KMS-11 (cell line): ENCODE data around the gene ARMC5.

Source experiments
- H2AFZ ChIP-seq: fragments of 200-600 bp; sonication (generic); 2 replicates; pipeline ENCODE4 v1.6.1; 2016; ENCODE audit warnings: antibody characterized with exemption, mixed run types, low read depth
- H3K27ac ChIP-seq: fragments of 200-600 bp; sonication (generic); 2 replicates; pipeline ENCODE4 v1.6.1; 2016; ENCODE audit warnings: mild to moderate bottlenecking, mixed run types
- H3K27me3 ChIP-seq: fragments of 200-600 bp; sonication (generic); 2 replicates; pipeline ENCODE4 v1.6.1; 2017; ENCODE audit warnings: mild to moderate bottlenecking, low read depth, mixed run types, moderate library complexity; ENCODE audit not compliant: insufficient read depth
- H3K36me3 ChIP-seq: fragments of 200-600 bp; sonication (generic); 2 replicates; pipeline ENCODE4 v1.6.1; 2017; ENCODE audit warnings: mild to moderate bottlenecking, mixed run types; ENCODE audit not compliant: insufficient read depth
- H3K4me1 ChIP-seq: fragments of 200-600 bp; sonication (generic); 2 replicates; pipeline ENCODE4 v1.6.1; 2016; ENCODE audit warnings: mild to moderate bottlenecking, low read depth, mixed run types; ENCODE audit not compliant: poor library complexity, severe bottlenecking
- H3K4me2 ChIP-seq: fragments of 200-600 bp; sonication (generic); 2 replicates; pipeline ENCODE4 v1.7.0; 2016; ENCODE audit warnings: mild to moderate bottlenecking, mixed run types
- H3K4me3 ChIP-seq: fragments of 200-600 bp; sonication (generic); IDR thresholded peaks from 2 replicates; pipeline ENCODE4 v1.6.1; 2017; ENCODE audit warnings: low read depth, low read length, mixed read lengths; ENCODE audit not compliant: insufficient read depth
- H3K79me2 ChIP-seq: fragments of 200-600 bp; sonication (generic); 2 replicates; pipeline ENCODE4 v1.6.1; 2016; ENCODE audit warnings: low read depth, mixed run types; ENCODE audit not compliant: insufficient read depth
- H3K9ac ChIP-seq: fragments of 200-600 bp; sonication (generic); 2 replicates; pipeline ENCODE4 v1.6.1; 2016; ENCODE audit warnings: mild to moderate bottlenecking, mixed run types
- H4K20me1 ChIP-seq: fragments of 200-600 bp; sonication (generic); 2 replicates; pipeline ENCODE4 v1.6.1; 2016; ENCODE audit warnings: mild to moderate bottlenecking, mixed run types; ENCODE audit not compliant: insufficient read depth
- CTCF ChIP-seq: fragments of 200-600 bp; sonication (generic); conservative IDR thresholded peaks from 2 replicates; pipeline ENCODE4 v1.6.1; 2017; ENCODE audit warnings: low read depth, mild to moderate bottlenecking, antibody characterized with exemption, low read length, moderate library complexity, mixed read lengths

Gene ARMC5

GRCh38 chr16:31486045-31486444, 26.7 kb downstream of the ARMC5 start:
- Histone ChIP-seq H2AFZ (no peak overlapping the region), H3K79me2 (no peaks in the 10 kb centered on the region), H3K4me1 (no peaks in the 10 kb centered on the region), H3K36me3 (no peaks in the 10 kb centered on the region), H3K4me2 (no peak overlapping the region), H3K27ac (no peak overlapping the region), H3K4me3 (no peak overlapping the region), H3K27me3 (no peaks in the 10 kb centered on the region), H3K9ac (no peak overlapping the region), H4K20me1 (no peaks in the 10 kb centered on the region)
- TF ChIP-seq CTCF, result no peak

- H3K4me2 ChIP-seq, result peak overlapping the region; percentile 58
Measured at GRCh38 chr16:31487071-31487719, 27.9 kb downstream of the ARMC5 start.

GRCh38 chr16:31487720-31488467, 28.6 kb downstream of the ARMC5 start:
- Histone ChIP-seq H3K4me1 (no peaks in the 10 kb centered on the region), H3K27me3 (no peaks in the 10 kb centered on the region), H3K79me2 (no peaks in the 10 kb centered on the region), H4K20me1 (no peaks in the 10 kb centered on the region), H3K36me3 (no peaks in the 10 kb centered on the region), H3K9ac (peak overlapping the region; percentile 10; the same call in 1 of the 2 replicates), H3K4me3 (peak overlapping the region; percentile 53), H3K27ac (no peak overlapping the region), H2AFZ (peak overlapping the region; percentile 93), H3K4me2 (peak overlapping the region; percentile 58)
- TF ChIP-seq CTCF, result no peak

More at GRCh38 chr16:31487071-31487719, 27.9 kb downstream of the ARMC5 start:
- Histone ChIP-seq H3K36me3 (no peaks in the 10 kb centered on the region), H3K79me2 (no peaks in the 10 kb centered on the region), H3K27me3 (no peaks in the 10 kb centered on the region), H2AFZ (peak overlapping the region; percentile 93), H3K9ac (peak overlapping the region; percentile 10; the same call in 1 of the 2 replicates), H3K4me3 (peak overlapping the region; percentile 53), H3K4me1 (no peaks in the 10 kb centered on the region), H4K20me1 (no peaks in the 10 kb centered on the region), H3K27ac (no peak overlapping the region)
- TF ChIP-seq CTCF, result no peak

- Histone ChIP-seq H3K36me3 (no peaks in the 10 kb centered on the region), H3K27me3 (no peaks in the 10 kb centered on the region), H3K9ac (no peak overlapping the region), H3K27ac (no peak overlapping the region), H3K4me1 (no peaks in the 10 kb centered on the region), H3K4me3 (no peak overlapping the region), H2AFZ (no peak overlapping the region), H4K20me1 (no peaks in the 10 kb centered on the region), H3K79me2 (no peaks in the 10 kb centered on the region), H3K4me2 (peak overlapping the region; percentile 58; the same call in 1 of the 2 replicates)
- TF ChIP-seq CTCF, result no peak
Measured at GRCh38 chr16:31488468-31489297, 29.4 kb downstream of the ARMC5 start.
